Activated CD8-positive, alpha-beta T cell treated with anti-CD3 and anti-CD28 coated beads for 36 hours (primary cell): Measurements from ENCODE around the gene ARHGAP32. TPM values are rescaled to one million over a fixed set of nuclear protein-coding genes. Genes with fewer than 3 reads are reported as not detected.

ENCODE experiments used
- ATAC-seq: fragments of 200-7000 bp; cut with Tn5 transposase; one replicate; pipeline ENCODE4 v1.10.0; 2021; ENCODE audit warnings: mild to moderate bottlenecking, moderate library complexity
- CTCF ChIA-PET: fragments of 350-600 bp; sonication (Branson Sonifier 250); formaldehyde crosslinking; loops from one replicate; lab custom pipeline; 2021; ENCODE audit warnings: antibody characterized with exemption; lab: Charles Lee
- POLR2A ChIA-PET: fragments of 350-600 bp; sonication (Branson Sonifier 250); formaldehyde crosslinking; loops from one replicate; lab custom pipeline; 2021; ENCODE audit warnings: antibody characterized with exemption; lab: Charles Lee
- DNase-seq: peaks from one replicate; pipeline ENCODE4 v3.0.0-alpha.2; 2020
- H3K27ac Mint-ChIP-seq: one replicate; pipeline ENCODE4 v1.8.0; 2021; ENCODE audit warnings: mild to moderate bottlenecking, mixed read lengths
- H3K27me3 Mint-ChIP-seq: one replicate; pipeline ENCODE4 v1.8.0; 2021; ENCODE audit warnings: mixed read lengths
- H3K36me3 Mint-ChIP-seq: one replicate; pipeline ENCODE4 v1.8.0; 2021; ENCODE audit warnings: low read depth, mixed read lengths
- H3K4me1 Mint-ChIP-seq: one replicate; pipeline ENCODE4 v1.8.0; 2021; ENCODE audit warnings: low read depth, mixed read lengths
- H3K4me3 Mint-ChIP-seq: one replicate; pipeline ENCODE4 v1.8.0; 2021; ENCODE audit warnings: mild to moderate bottlenecking, moderate library complexity, mixed read lengths
- H3K9me3 Mint-ChIP-seq: one replicate; pipeline ENCODE4 v1.8.0; 2021; ENCODE audit warnings: mixed read lengths
- intact Hi-C: fragments of 100-400 bp; cut with micrococcal nuclease; formaldehyde crosslinking; loops from one replicate; pipeline ENCODE4 v1.10.0; 2022
- total RNA-seq, 2 experiments: library from RNA; stranded (reverse); gene quantifications; one replicate each; pipeline ENCODE4 v1.2.3, GENCODE V29; 2021
- TF ChIP-seq, protein P1 (sequence below): fragments of 200-600 bp; IDR thresholded peaks from one replicate; pipeline ENCODE4 v1.8.0; 2022; ENCODE audit warnings: antibody characterized with exemption, mild to moderate bottlenecking

ARHGAP32 gene
- total RNA-seq, 2 experiments from 2014 or later = 6.6 to 6.7 TPM

GRCh38 chr11:129215506-129216245, 23.6 kb upstream of the ARHGAP32 start:
- TF ChIP-seq, protein P1, sequence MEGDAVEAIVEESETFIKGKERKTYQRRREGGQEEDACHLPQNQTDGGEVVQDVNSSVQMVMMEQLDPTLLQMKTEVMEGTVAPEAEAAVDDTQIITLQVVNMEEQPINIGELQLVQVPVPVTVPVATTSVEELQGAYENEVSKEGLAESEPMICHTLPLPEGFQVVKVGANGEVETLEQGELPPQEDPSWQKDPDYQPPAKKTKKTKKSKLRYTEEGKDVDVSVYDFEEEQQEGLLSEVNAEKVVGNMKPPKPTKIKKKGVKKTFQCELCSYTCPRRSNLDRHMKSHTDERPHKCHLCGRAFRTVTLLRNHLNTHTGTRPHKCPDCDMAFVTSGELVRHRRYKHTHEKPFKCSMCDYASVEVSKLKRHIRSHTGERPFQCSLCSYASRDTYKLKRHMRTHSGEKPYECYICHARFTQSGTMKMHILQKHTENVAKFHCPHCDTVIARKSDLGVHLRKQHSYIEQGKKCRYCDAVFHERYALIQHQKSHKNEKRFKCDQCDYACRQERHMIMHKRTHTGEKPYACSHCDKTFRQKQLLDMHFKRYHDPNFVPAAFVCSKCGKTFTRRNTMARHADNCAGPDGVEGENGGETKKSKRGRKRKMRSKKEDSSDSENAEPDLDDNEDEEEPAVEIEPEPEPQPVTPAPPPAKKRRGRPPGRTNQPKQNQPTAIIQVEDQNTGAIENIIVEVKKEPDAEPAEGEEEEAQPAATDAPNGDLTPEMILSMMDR = no peak
- no peaks in the 10 kb centered on the region for H3K36me3 Mint-ChIP-seq
- ChIA-PET CTCF (no interaction called here), POLR2A (no interaction called here)
- intact Hi-C loops = no loop called here
- no peak overlapping the region for H3K27ac Mint-ChIP-seq
- H3K4me3 Mint-ChIP-seq = no peak overlapping the region
- H3K9me3 Mint-ChIP-seq = no peaks in the 10 kb centered on the region
- ATAC-seq (no peak), DNase-seq (no peak)
- H3K27me3 Mint-ChIP-seq = no peaks in the 10 kb centered on the region
- peaks cover 5% of the 10 kb centered on the region for H3K4me1 Mint-ChIP-seq

- H3K4me3 Mint-ChIP-seq = no peak overlapping the region
- intact Hi-C loops = no loop called here
Observed at GRCh38 chr11:129214710-129215295, 22.7 kb upstream of the ARHGAP32 start.

GRCh38 chr11:129213261-129213660, 21.1 kb upstream of the ARHGAP32 start:
- TF ChIP-seq, protein P1 = no peak
- Mint-ChIP-seq H3K36me3 (no peaks in the 10 kb centered on the region), H3K9me3 (no peaks in the 10 kb centered on the region), H3K4me3 (no peak overlapping the region), H3K4me1 (peaks cover 5% of the 10 kb centered on the region), H3K27ac (no peak overlapping the region), H3K27me3 (no peaks in the 10 kb centered on the region)
- CTCF ChIA-PET = no interaction called here
- intact Hi-C loops = no loop called here
- DNase-seq = no peak
- POLR2A ChIA-PET = no interaction called here
- no peak for ATAC-seq

More at GRCh38 chr11:129214710-129215295, 22.7 kb upstream of the ARHGAP32 start:
- H3K27ac Mint-ChIP-seq = no peak overlapping the region
- H3K4me1 Mint-ChIP-seq = peaks cover 5% of the 10 kb centered on the region
- peak; percentile 12 for DNase-seq
- H3K27me3 Mint-ChIP-seq = no peaks in the 10 kb centered on the region
- POLR2A ChIA-PET = no interaction called here
- no peaks in the 10 kb centered on the region for H3K9me3 Mint-ChIP-seq
- CTCF ChIA-PET = no interaction called here
- TF ChIP-seq, protein P1 = no peak
- no peaks in the 10 kb centered on the region for H3K36me3 Mint-ChIP-seq
- no peak for ATAC-seq

DNA sequence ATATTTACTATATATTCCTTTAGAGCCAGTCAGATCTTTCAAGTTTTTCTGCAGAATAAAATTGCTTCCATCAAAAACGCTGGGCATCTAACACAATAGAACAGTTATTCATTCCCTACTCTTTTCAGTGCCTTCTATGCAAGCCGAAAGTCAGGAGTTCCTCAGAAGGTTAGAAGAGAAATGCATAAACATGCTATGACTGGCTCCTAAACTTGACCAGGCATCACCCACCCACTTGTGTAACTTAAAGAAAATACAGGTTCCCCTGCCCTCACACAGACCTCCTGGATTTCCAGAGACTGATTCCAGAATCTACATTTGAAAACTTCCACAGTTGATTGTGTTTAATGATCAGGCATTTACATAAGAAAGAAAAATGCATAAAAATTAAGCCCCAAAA, 19.3 kb upstream of the ARHGAP32 start:
- ChIA-PET POLR2A (no interaction called here), CTCF (no interaction called here)
- Mint-ChIP-seq H3K36me3 (no peaks in the 10 kb centered on the region), H3K4me3 (no peak overlapping the region), H3K27me3 (peaks cover 2% of the 10 kb centered on the region), H3K9me3 (no peaks in the 10 kb centered on the region), H3K4me1 (peaks cover 5% of the 10 kb centered on the region), H3K27ac (no peak overlapping the region)
- TF ChIP-seq, protein P1 = no peak
- ATAC-seq = no peak
- no peak for DNase-seq
- intact Hi-C loops = no loop called here

- Mint-ChIP-seq H3K27ac (no peak overlapping the region), H3K36me3 (no peaks in the 10 kb centered on the region), H3K9me3 (no peaks in the 10 kb centered on the region), H3K4me1 (peaks cover 5% of the 10 kb centered on the region), H3K27me3 (peaks cover 2% of the 10 kb centered on the region), H3K4me3 (no peak overlapping the region)
- intact Hi-C loops = no loop called here
- POLR2A ChIA-PET = no interaction called here
- CTCF ChIA-PET = no interaction called here
- no peak for ATAC-seq
- TF ChIP-seq, protein P1 = no peak
- DNase-seq = no peak
Observed at GRCh38 chr11:129210831-129211181, 18.7 kb upstream of the ARHGAP32 start.
